ENCODE results near the gene ADAMTSL5.
"Not testable (repeated sequence)": the region's sequence is repeated elsewhere in the genome, so short reads cannot be mapped to it uniquely, and the experiment has no call there.

The ADAMTSL5 gene

GRCh38 chr19:1478934-1479707 is 33.7 kb downstream of the ADAMTSL5 start, which contains the start of gene C19orf25:
Gene C19orf25, minus strand, starts transcription at chr19:1479215. Its CDS starts 312 bp downstream, at chr19:1478903.
- DNase-seq (ENCODE audit: low read depth in 2 of 2), result peak; percentile 80 to 85

DNA sequence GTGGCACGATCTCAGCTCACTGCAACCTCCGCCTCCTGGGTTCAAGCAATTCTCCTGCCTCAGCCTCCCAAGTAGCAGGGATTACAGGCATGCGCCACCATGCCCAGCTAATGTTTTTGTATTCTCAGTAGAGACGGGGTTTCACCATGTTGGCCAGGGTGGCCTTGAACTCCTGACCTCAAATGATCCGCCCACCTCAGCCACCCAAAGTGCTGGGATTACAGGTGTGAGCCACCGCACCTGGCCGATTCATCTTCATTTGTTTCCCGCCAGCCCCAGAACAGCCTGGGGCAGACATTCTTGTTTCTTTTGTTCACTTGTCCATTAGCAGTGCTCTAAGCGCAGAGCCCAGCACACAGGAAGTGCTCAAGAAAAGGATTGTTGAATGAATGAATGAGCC is 35.8 kb downstream of the ADAMTSL5 start:
- not testable (repeated sequence) for DNase-seq (ENCODE audit: low read depth in 2 of 2)

GRCh38 chr19:1475751-1476437 is 36.9 kb downstream of the ADAMTSL5 start:
- no peak for DNase-seq (ENCODE audit: low read depth in 2 of 2)

GRCh38 chr19:1474765-1475351 is 38.0 kb downstream of the ADAMTSL5 start:
- no peak for DNase-seq (ENCODE audit: low read depth in 2 of 2)

GRCh38 chr19:1474011-1474764 is 38.6 kb downstream of the ADAMTSL5 start:
- no peak for DNase-seq (ENCODE audit: low read depth in 2 of 2)

GRCh38 chr19:1473085-1473851 is 39.6 kb downstream of the ADAMTSL5 start:
- DNase-seq (ENCODE audit: low read depth in 2 of 2), result no peak

DNA sequence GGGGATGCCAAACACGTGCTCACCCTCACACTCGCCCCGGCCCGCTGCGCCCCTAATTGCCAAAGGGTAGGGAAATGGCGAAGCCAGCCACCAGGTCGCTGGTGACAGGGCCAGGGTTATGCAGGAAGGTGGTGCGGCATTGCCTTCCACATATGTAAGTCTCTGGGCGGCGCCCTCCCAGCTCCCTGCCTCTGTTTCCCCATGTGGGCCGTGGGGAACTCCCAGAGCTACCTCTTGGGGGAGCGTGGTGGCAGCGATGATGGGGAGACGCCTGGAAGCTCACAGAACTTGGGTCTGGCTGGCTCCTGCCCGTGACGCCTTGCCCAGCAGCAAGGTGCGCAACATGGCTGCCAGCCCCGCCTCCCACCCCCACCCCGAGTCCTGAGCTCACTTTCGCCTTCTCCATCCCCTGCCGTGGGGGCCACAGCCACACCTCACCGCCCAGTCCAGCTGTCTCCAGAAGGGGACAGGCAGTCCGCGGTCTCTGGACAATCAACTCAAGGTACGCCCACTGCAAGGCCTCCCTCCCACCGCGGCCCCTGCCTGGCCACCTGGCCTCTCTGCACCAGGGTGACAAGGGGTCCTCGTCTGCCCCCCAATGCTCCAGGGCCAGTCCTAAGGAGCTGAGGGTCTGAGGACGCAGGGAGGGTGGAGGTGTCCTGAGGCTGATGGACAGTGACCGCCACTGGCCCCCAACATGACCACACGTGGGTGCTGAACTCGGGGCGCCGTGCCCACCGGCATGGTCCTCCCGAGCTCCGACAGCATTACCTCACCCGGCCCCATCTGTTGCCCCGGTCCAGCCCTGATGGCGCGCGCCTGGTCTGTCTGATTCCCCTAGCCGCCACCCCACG is 40.4 kb downstream of the ADAMTSL5 start:
- DNase-seq (ENCODE audit: low read depth in 2 of 2), result no peak

DNA sequence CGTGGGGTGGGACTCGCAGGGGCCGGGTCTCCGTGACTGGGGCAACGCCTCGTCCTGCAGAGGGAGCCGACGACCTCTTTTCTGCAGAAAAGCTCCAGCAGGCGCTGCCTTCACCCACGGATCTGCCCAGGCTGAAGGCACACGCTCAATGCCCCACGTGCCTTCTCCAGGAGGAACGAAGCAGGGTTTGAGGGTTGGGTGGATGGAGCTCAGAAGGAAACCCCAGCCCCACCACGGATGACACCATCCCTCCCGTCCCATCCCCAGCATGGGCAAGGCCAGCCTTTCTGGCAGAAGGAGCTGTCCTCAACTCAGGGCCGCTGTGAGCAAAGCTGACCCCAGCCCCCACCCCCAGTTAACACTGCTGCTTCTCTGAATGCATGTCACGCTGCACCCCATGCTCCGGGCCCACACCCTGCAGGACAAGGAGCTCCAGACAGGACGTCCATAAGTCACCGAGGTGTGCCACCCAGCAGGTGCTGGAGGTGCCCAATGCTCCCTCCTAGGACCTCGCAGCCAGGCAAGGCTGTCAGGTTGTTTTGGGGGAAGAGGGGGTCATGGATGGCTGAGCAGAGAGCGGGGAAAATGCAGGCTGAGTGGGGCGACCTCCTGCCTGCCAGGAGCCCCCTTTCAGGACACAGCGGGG is 41.2 kb downstream of the ADAMTSL5 start:
- DNase-seq (ENCODE audit: low read depth in 2 of 2), result no peak

GRCh38 chr19:1471010-1471514 is 41.8 kb downstream of the ADAMTSL5 start:
- no peak for DNase-seq (ENCODE audit: low read depth in 2 of 2)

DNA sequence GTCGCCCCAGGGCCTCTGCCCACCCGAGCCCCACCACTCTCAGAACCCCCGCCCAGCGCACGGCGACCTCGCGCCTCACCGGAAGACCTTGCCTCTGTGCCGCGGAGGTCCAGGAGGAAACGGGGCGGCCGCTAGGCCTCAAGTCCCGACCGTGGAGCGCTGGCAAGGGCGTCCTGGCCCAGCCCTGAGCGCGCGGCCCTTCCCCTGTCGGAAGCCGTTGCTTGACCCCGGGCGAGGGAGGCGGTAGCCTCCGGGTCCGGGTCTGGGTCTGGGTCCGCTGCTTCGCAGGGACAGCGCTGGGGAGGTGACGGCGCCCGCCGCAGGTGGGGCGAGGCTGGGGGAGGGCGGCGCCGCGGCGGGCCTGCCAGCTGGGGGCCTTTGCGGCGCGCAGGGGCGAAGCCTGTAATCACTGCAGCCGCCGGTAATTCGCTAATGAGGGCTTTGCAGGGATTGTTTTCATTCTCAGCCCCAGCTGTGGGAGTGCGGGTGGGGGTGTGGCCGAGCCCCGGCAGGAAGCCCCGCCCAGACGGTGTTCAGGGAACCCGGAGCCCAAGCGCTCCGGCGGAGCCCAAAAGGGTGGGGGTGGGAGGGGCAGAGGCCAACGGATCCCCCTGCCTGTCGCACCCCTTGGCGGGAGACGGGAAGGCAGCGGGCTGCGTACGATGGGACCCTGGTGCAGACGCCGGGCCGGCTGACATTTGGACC is 42.4 kb downstream of the ADAMTSL5 start:
- DNase-seq (ENCODE audit: low read depth in 2 of 2), result peak in 1 of 2 donors; percentile 38

- DNase-seq (ENCODE audit: low read depth in 2 of 2), result no peak
These were observed 42.8 kb downstream of the ADAMTSL5 start for GRCh38 chr19:1470055-1470304.

GRCh38 chr19:1469255-1470054 is 43.4 kb downstream of the ADAMTSL5 start:
- DNase-seq (ENCODE audit: low read depth in 2 of 2), result no peak

GRCh38 chr19:1468821-1469254 is 44.0 kb downstream of the ADAMTSL5 start:
- no peak for DNase-seq (ENCODE audit: low read depth in 2 of 2)

- no peak for DNase-seq (ENCODE audit: low read depth in 2 of 2)
These were observed 44.5 kb downstream of the ADAMTSL5 start for GRCh38 chr19:1468274-1468820.

- DNase-seq (ENCODE audit: low read depth in 2 of 2), result no peak
These were observed 45.1 kb downstream of the ADAMTSL5 start for GRCh38 chr19:1467490-1468273.

GRCh38 chr19:1467215-1467489 is 45.7 kb downstream of the ADAMTSL5 start:
- no peak for DNase-seq (ENCODE audit: low read depth in 2 of 2)

- DNase-seq (ENCODE audit: low read depth in 2 of 2), result no peak
These were observed 46.2 kb downstream of the ADAMTSL5 start for GRCh38 chr19:1466461-1467214.
